ENCODE measurements around the gene DDAH2. TPM values are rescaled to one million over a fixed set of nuclear protein-coding genes. Genes with fewer than 3 reads are reported as not detected.

DDAH2 gene
- total and polyA plus RNA-seq, 10 of the 15 experiments (the other 5 are each of a cell fraction or from before 2014, with no cell fraction given): 0.35 to 9.9 (median 6.2) TPM

- TF ChIP-seq FOS (IDR thresholded peaks at IDR 0.05; ENCODE audit: borderline replicate concordance, extremely low read depth, insufficient read length): no peak
- 0 out of 3 replicates have a peak, but pooled peaks of 1 of the 2 experiments have one; percentile 4 for TF ChIP-seq EGR1 (IDR thresholded peaks at IDR 0.05; ENCODE audit: borderline replicate concordance in 1 of 2, low read depth in 2 of 2, low read length in 2 of 2)
- TF ChIP-seq ATF3 (IDR thresholded peaks at IDR 0.05; ENCODE audit: borderline replicate concordance, extremely low read depth, low read depth, low read length): no peak
- TF ChIP-seq PKNOX1 (IDR thresholded peaks at IDR 0.05): peak; percentile 55
- TF ChIP-seq TBL1XR1 (IDR thresholded peaks at IDR 0.05; ENCODE audit: low read depth, low read length): no peak
- TF ChIP-seq TCF12 (IDR thresholded peaks at IDR 0.05; ENCODE audit: low read depth, low read length): no peak
- TF ChIP-seq ZBTB33 (IDR thresholded peaks at IDR 0.05): no peak
- TF ChIP-seq ZBTB4 (CRISPR knock-in tag; IDR thresholded peaks at IDR 0.05): no peak
- peak; percentile 41; the same call in 1 of the 2 replicates for TF ChIP-seq DPF2 (IDR thresholded peaks at IDR 0.05)
- no peak for TF ChIP-seq USF1 (IDR thresholded peaks at IDR 0.05; ENCODE audit: borderline replicate concordance, extremely low read length, insufficient read depth, low read depth, low read length)
- 0 out of 2 replicates have a peak, but pooled peaks have one; percentile 45 for TF ChIP-seq MEF2A (IDR thresholded peaks at IDR 0.05; ENCODE audit: insufficient read depth, low read depth, low read length)
- TF ChIP-seq KAT2A (conservative IDR thresholded peaks at IDR 0.05; ENCODE audit: control insufficient read depth, low read depth, low read length): no peak
- TF ChIP-seq TCF3 (IDR thresholded peaks at IDR 0.05; ENCODE audit: borderline replicate concordance, insufficient read depth, low read depth, low read length): no peak
- TF ChIP-seq RAD21 (IDR thresholded peaks at IDR 0.05; ENCODE audit: insufficient read depth, low read depth, low read length): no peak
- TF ChIP-seq MYB (IDR thresholded peaks at IDR 0.05; ENCODE audit: borderline replicate concordance, low read depth, low read length): no peak
- TF ChIP-seq NR2C1 (IDR thresholded peaks at IDR 0.05): no peak
- TF ChIP-seq, protein P1, sequence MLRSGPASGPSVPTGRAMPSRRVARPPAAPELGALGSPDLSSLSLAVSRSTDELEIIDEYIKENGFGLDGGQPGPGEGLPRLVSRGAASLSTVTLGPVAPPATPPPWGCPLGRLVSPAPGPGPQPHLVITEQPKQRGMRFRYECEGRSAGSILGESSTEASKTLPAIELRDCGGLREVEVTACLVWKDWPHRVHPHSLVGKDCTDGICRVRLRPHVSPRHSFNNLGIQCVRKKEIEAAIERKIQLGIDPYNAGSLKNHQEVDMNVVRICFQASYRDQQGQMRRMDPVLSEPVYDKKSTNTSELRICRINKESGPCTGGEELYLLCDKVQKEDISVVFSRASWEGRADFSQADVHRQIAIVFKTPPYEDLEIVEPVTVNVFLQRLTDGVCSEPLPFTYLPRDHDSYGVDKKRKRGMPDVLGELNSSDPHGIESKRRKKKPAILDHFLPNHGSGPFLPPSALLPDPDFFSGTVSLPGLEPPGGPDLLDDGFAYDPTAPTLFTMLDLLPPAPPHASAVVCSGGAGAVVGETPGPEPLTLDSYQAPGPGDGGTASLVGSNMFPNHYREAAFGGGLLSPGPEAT (IDR thresholded peaks at IDR 0.05; ENCODE audit: low read depth): peak; percentile 78; the same call in 1 of the 2 replicates
- TF ChIP-seq PAX8 (IDR thresholded peaks at IDR 0.05): no peak
Measured at GRCh38 chr6:31702819-31703716, 26.0 kb downstream of the DDAH2 start, which contains the start of gene ABHD16A (continued).
